Trophoblast cell (in vitro differentiated cells and primary cell): ENCODE data around the gene CUX1.

Experiments used
- DNase-seq, 2 donors: peaks; one replicate each; pipeline ENCODE4 v3.0.0-alpha.2; 2016
- H2AFZ ChIP-seq: 2 replicates; pipeline ENCODE4 v1.6.1; 2013; ENCODE audit warnings: low read length, moderate library complexity, mild to moderate bottlenecking; ENCODE audit not compliant: insufficient read depth, poor library complexity
- H2AK5ac ChIP-seq: 2 replicates; pipeline ENCODE4 v1.6.1; 2013; ENCODE audit warnings: mild to moderate bottlenecking, low read length
- H2BK120ac ChIP-seq: 2 replicates; pipeline ENCODE4 v1.6.1; 2013; ENCODE audit warnings: low read length, mild to moderate bottlenecking, moderate library complexity; ENCODE audit not compliant: insufficient read depth, poor library complexity
- H2BK12ac ChIP-seq: 2 replicates; pipeline ENCODE4 v1.6.1; 2013; ENCODE audit warnings: mild to moderate bottlenecking, low read length, moderate library complexity
- H2BK5ac ChIP-seq: 2 replicates; pipeline ENCODE4 v1.6.1; 2013; ENCODE audit warnings: low read length, low read depth, moderate library complexity, mild to moderate bottlenecking; ENCODE audit not compliant: poor library complexity
- H3K14ac ChIP-seq: 2 replicates; pipeline ENCODE4 v1.6.1; 2013; ENCODE audit warnings: mild to moderate bottlenecking, low read length
- H3K18ac ChIP-seq: 2 replicates; pipeline ENCODE4 v1.6.1; 2013; ENCODE audit warnings: mild to moderate bottlenecking, low read length
- H3K23ac ChIP-seq: 2 replicates; pipeline ENCODE4 v1.6.1; 2013; ENCODE audit warnings: low read length
- H3K27ac ChIP-seq: 2 replicates; pipeline ENCODE4 v1.5.1; 2013; ENCODE audit warnings: low read depth, mild to moderate bottlenecking, inconsistent platforms, low read length, moderate library complexity
- H3K27me3 ChIP-seq: 2 replicates; pipeline ENCODE4 v1.6.1; 2013; ENCODE audit warnings: inconsistent platforms, mild to moderate bottlenecking, low read length, moderate library complexity; ENCODE audit not compliant: insufficient read depth
- H3K36me3 ChIP-seq, 2 experiments: 1 replicate in 1 of 2; 2 replicates in 1 of 2; pipeline ENCODE4 v1.6.1; 2013; ENCODE audit warnings: low read length in 2 of 2, mild to moderate bottlenecking in 2 of 2, moderate library complexity in 1 of 2; ENCODE audit not compliant: insufficient read depth in 2 of 2, control insufficient read depth in 1 of 2
- H3K4ac ChIP-seq: 2 replicates; pipeline ENCODE4 v1.6.1; 2013; ENCODE audit warnings: low read depth, mild to moderate bottlenecking, low read length, moderate library complexity
- H3K4me1 ChIP-seq, 2 experiments: 1 replicate in 1 of 2; 2 replicates in 1 of 2; pipeline ENCODE4 v1.6.1; 2013; ENCODE audit warnings: low read length in 2 of 2, mild to moderate bottlenecking in 2 of 2, moderate library complexity in 1 of 2; ENCODE audit not compliant: insufficient read depth in 2 of 2, control insufficient read depth in 1 of 2
- H3K4me2 ChIP-seq: 2 replicates; pipeline ENCODE4 v1.6.1; 2013; ENCODE audit warnings: inconsistent platforms, mild to moderate bottlenecking, low read length, moderate library complexity
- H3K4me3 ChIP-seq: 2 replicates; pipeline ENCODE4 v1.5.1; 2013; ENCODE audit warnings: mild to moderate bottlenecking, low read depth, low read length, inconsistent platforms
- H3K79me1 ChIP-seq: one replicate; pipeline ENCODE4 v1.6.1; 2013; ENCODE audit warnings: low read length
- H3K79me2 ChIP-seq: 2 replicates; pipeline ENCODE4 v1.6.1; 2013; ENCODE audit warnings: low read length, mild to moderate bottlenecking; ENCODE audit not compliant: control insufficient read depth, insufficient read depth, poor library complexity
- H3K9ac ChIP-seq: 2 replicates; pipeline ENCODE4 v1.6.1; 2013; ENCODE audit warnings: mild to moderate bottlenecking, low read length
- H3K9me3 ChIP-seq: 2 replicates; pipeline ENCODE4 v1.6.1; 2013; ENCODE audit warnings: low read depth, mild to moderate bottlenecking, control low read depth, inconsistent platforms, low read length; ENCODE audit not compliant: insufficient read depth
- H4K12ac ChIP-seq: 2 replicates; pipeline ENCODE4 v1.6.1; 2013; ENCODE audit warnings: low read depth, mild to moderate bottlenecking, low read length, moderate library complexity
- H4K8ac ChIP-seq: 2 replicates; pipeline ENCODE4 v1.6.1; 2013; ENCODE audit warnings: low read depth, mild to moderate bottlenecking, low read length, moderate library complexity
- H4K91ac ChIP-seq: one replicate; pipeline ENCODE4 v1.6.1; 2013; ENCODE audit warnings: low read depth, mild to moderate bottlenecking, low read length, moderate library complexity
- WGBS: extraction: QIAGEN DNeasy Blood & Tissue Kit; methylation state at CpG from one replicate; pipeline ENCODE4 v1.1.7; 2013; ENCODE audit warnings: missing lambda C conversion rate; ENCODE audit not compliant: insufficient read length, insufficient coverage; ENCODE audit errors: extremely low coverage; 5-methylcytosine and 5-hydroxymethylcytosine counted together

Gene CUX1

DNA sequence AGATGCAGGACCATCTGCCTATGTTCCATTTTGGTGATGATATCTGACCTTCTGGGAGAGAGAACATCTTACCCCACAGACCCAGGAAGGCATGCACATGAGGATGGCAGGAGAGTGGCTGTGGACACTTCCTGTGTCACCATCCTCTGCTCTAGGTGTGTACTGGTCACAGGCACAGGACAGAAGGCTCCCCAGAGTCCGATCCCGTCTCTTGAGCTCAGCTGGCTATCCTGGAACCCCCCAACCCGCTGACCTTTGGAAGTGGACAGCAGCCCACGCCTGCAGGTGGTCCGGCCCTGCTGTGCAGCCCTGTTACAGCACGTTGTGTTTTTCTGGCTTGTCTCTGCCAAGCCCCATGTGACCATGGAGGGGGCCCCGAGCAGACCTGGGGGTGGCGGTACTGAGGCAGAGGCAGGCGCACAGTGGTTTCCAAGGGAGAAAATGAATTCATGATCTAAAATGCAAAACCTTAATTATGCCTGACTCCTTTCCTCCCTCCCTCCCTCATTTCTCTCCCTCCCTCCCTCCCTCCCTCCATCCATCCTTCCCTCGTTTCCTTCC is 178.8 kb downstream of the CUX1 start:
- Histone ChIP-seq H2AK5ac (no peak overlapping the region), H3K79me1 (no peaks in the 10 kb centered on the region), H4K8ac (no peak overlapping the region), H4K12ac (no peak overlapping the region), H2BK12ac (no peak overlapping the region), H2AFZ (no peak overlapping the region), H3K4ac (no peak overlapping the region), H3K4me1 (peaks cover 12 to 14% of the 10 kb centered on the region in 2 experiments), H3K4me3 (no peak overlapping the region), H3K27me3 (no peaks in the 10 kb centered on the region), H3K79me2 (no peaks in the 10 kb centered on the region), H3K18ac (no peak overlapping the region), H3K9me3 (peaks cover 3% of the 10 kb centered on the region), H3K23ac (no peak overlapping the region), H3K36me3 (no peaks in the 10 kb centered on the region), H3K27ac (no peak overlapping the region), H4K91ac (no peak overlapping the region), H2BK120ac (no peak overlapping the region), H2BK5ac (no peak overlapping the region), H3K14ac (no peak overlapping the region), H3K9ac (no peak overlapping the region), H3K4me2 (no peak overlapping the region)
- 100% methylated on average over 1 of the region's 10 CpGs for WGBS
- DNase-seq, result no peak

DNA sequence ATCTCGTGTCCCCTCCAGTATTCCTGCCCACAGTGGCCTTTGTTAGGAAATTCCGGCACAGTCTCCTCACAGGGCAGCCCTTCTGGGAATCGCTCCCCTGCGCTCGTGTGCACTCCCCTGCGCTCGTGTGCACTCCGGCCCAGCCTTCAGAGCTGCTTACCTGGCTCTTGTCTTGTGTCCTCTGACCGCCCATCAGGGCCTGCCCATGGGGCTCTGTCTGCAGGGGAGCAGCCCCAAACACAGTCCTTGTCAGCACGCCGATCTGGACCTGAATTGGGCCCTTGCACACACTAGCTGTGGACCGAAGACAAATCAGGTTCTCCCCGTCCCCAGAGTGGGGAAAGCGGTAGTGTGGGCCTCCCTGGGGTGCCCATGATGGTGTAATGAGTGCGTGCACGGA is 179.4 kb downstream of the CUX1 start:
- H3K4ac ChIP-seq, result no peak overlapping the region
- no peaks in the 10 kb centered on the region for H3K79me2 ChIP-seq

DNA sequence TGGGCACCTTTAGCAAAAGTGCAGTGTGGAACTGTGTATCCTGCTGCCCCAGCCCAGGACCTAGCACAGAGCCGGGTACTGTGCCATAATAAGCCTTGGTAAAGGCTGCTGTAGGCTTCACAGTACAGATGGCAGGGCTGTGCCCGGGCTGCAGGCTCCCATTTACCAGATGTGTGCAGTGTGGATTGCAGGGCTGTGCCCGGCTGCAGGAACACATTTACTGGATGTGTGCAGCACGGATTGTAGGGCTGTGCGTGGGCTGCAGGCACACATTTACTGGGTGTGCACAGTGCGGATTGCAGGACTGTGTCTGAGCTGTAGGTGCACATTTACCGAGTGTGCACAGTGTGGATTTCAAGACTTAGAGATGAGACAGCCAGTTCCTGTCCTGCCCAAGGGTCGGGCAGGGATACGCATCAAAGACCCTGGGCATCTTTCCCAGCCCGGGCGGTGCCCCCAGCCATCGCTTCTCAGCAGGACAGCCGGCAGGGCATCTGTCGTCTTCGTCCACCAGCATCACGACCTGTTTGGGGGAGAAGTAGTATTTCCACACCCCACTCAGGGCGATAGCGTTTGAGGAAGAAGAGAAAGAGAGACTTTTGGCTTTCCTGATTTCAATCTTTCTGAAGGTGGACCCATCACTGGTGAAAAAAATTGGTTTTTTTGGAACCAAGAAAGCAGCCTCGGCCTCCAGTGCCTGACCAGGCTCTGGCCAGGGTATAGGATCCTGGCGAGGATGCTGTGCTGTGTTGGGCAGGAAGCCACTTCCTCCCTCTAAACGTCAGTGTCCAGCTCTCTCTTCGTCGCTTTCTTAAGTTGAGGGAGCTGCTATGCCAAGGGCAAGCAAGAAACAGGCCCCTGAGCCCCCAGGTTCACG is 180.8 kb downstream of the CUX1 start:
- Histone ChIP-seq H4K12ac (no peak overlapping the region), H4K8ac (no peak overlapping the region), H2AFZ (no peak overlapping the region), H3K27me3 (no peaks in the 10 kb centered on the region), H2BK12ac (no peak overlapping the region), H3K14ac (no peak overlapping the region), H3K79me1 (no peaks in the 10 kb centered on the region), H2BK5ac (no peak overlapping the region), H3K9me3 (peaks cover 3% of the 10 kb centered on the region), H2AK5ac (no peak overlapping the region), H2BK120ac (no peak overlapping the region), H3K36me3 (no peaks in the 10 kb centered on the region), H3K18ac (no peak overlapping the region), H3K9ac (no peak overlapping the region), H3K4me2 (no peak overlapping the region), H3K27ac (no peak overlapping the region), H3K23ac (no peak overlapping the region), H4K91ac (no peak overlapping the region), H3K4me3 (no peak overlapping the region), H3K4ac (no peak overlapping the region), H3K4me1 (peaks cover 12 to 14% of the 10 kb centered on the region in 2 experiments), H3K79me2 (no peaks in the 10 kb centered on the region)
- DNase-seq, result no peak
- no CpG with 5 or more reads among the region's 24 CpGs for WGBS

More for the DNA sequence above, 179.4 kb downstream of the CUX1 start:
- no peak overlapping the region for H3K4me3 ChIP-seq
- no peak overlapping the region for H4K8ac ChIP-seq
- DNase-seq, result no peak
- no peak overlapping the region for H2AK5ac ChIP-seq
- H2BK120ac ChIP-seq, result no peak overlapping the region
- H2AFZ ChIP-seq, result no peak overlapping the region
- no peak overlapping the region for H3K23ac ChIP-seq
- H3K4me1 ChIP-seq, result peaks cover 12 to 14% of the 10 kb centered on the region in 2 experiments
- H3K9me3 ChIP-seq, result peaks cover 3% of the 10 kb centered on the region
- H3K27ac ChIP-seq, result no peak overlapping the region
- no peaks in the 10 kb centered on the region for H3K79me1 ChIP-seq
- H3K14ac ChIP-seq, result no peak overlapping the region
- H2BK5ac ChIP-seq, result no peak overlapping the region
- WGBS, result no CpG with 5 or more reads among the region's 16 CpGs
- no peaks in the 10 kb centered on the region for H3K27me3 ChIP-seq
- no peak overlapping the region for H3K18ac ChIP-seq
- no peak overlapping the region for H2BK12ac ChIP-seq
- H4K91ac ChIP-seq, result no peak overlapping the region
- H4K12ac ChIP-seq, result no peak overlapping the region
- H3K36me3 ChIP-seq, result no peaks in the 10 kb centered on the region
- no peak overlapping the region for H3K9ac ChIP-seq
- no peak overlapping the region for H3K4me2 ChIP-seq

DNA sequence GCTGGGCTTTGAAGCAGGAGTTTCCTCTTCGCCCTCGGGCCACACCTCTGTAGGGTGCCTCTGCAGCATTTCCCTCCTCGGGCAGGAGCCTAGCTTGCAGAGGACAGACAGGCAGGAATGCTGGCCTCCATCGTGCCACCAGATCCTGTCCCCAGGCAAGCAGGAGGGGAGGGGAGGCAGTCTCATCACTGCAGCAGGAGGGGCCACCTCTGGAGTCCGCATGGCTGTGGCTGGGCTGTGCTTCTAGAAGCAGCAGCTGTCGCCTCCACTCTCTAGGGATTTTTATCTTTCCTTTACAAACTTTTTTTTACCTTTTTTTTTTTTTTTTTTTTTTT is 181.4 kb downstream of the CUX1 start:
- no peak overlapping the region for H2BK5ac ChIP-seq

More for the DNA sequence above, 181.4 kb downstream of the CUX1 start:
- Histone ChIP-seq H3K4me1 (peaks cover 12 to 14% of the 10 kb centered on the region in 2 experiments), H3K9me3 (peaks cover 3% of the 10 kb centered on the region), H3K4me2 (no peak overlapping the region), H3K79me1 (no peaks in the 10 kb centered on the region), H4K91ac (no peak overlapping the region), H2BK120ac (no peak overlapping the region), H3K4ac (no peak overlapping the region), H3K27ac (no peak overlapping the region), H3K4me3 (no peak overlapping the region), H2BK12ac (no peak overlapping the region), H4K12ac (no peak overlapping the region), H4K8ac (no peak overlapping the region), H3K14ac (no peak overlapping the region), H3K18ac (no peak overlapping the region), H2AFZ (no peak overlapping the region), H3K27me3 (no peaks in the 10 kb centered on the region), H3K9ac (no peak overlapping the region), H3K79me2 (no peaks in the 10 kb centered on the region), H3K36me3 (no peaks in the 10 kb centered on the region), H3K23ac (no peak overlapping the region), H2AK5ac (no peak overlapping the region)
- peak; percentile 52 to 61 for DNase-seq
- no CpG with 5 or more reads among the region's 6 CpGs for WGBS
